Left lung (tissue), 10 donors: Measurements from ENCODE around the gene PLCD4. TPM values are rescaled to one million over a fixed set of nuclear protein-coding genes. Genes with fewer than 3 reads are reported as not detected.

Experiments
- ATAC-seq: fragments of 200-7000 bp; cut with Tn5 transposase; one replicate; pipeline ENCODE4 v1.9.1; 2020; ENCODE audit warnings: moderate library complexity
- DNase-seq, 4 donors: peaks; one replicate each; pipeline ENCODE4 v3.0.0-alpha.2; 2013 to 2020
- H3K27ac ChIP-seq, 2 donors: fragments of 200-600 bp; sonication (generic) in 1 of 2; one replicate each; pipeline versions ENCODE4 v1.5.0 to v1.8.0; 2020 to 2021
- H3K27me3 ChIP-seq, 2 donors: fragments of 200-600 bp; sonication (generic) in 1 of 2; one replicate each; pipeline versions ENCODE4 v1.5.0 to v1.8.0; 2020 to 2021
- H3K36me3 ChIP-seq, 2 donors: fragments of 200-600 bp; sonication (generic) in 1 of 2; one replicate each; pipeline versions ENCODE4 v1.5.0 to v1.8.0; 2020 to 2021
- H3K4me1 ChIP-seq, 2 donors: fragments of 200-600 bp; one replicate each; pipeline ENCODE4 v1.8.0; 2021
- H3K4me3 ChIP-seq, 2 donors: fragments of 200-600 bp; sonication (generic) in 1 of 2; one replicate each; pipeline versions ENCODE4 v1.5.0 to v1.8.0; 2020 to 2021; ENCODE audit warnings: mild to moderate bottlenecking in 1 of 2
- H3K9me3 ChIP-seq, 2 donors: fragments of 200-600 bp; sonication (generic) in 1 of 2; one replicate each; pipeline versions ENCODE4 v1.5.0 to v1.8.0; 2020 to 2021
- CTCF ChIP-seq, 2 donors: fragments of 200-600 bp; sonication (generic) in 1 of 2; IDR thresholded peaks; one replicate each; pipeline versions ENCODE4 v1.5.0 to v1.8.0; 2021; ENCODE audit warnings: antibody characterized with exemption in 2 of 2
- intact Hi-C, 2 donors: fragments of 100-400 bp; cut with DNase I; formaldehyde crosslinking; loops; one replicate each; pipeline versions ENCODE4 v1.11.2 to v1.14.2; 2022
- polyA plus RNA-seq, 6 donors: library from polyadenylated mRNA; unstranded; fragments of 120-200 nt; gene quantifications; one replicate each; pipeline ENCODE4 v1.2.1, GENCODE V29; 2013; ENCODE audit not compliant: insufficient read length in 6 of 6
- total RNA-seq, 2 donors: library from RNA; stranded (reverse); fragmentation: NEBNext Ultra II Directional; extraction: Animal tissue kit (Norgen Biotek cat#: 25700); gene quantifications; one replicate each; pipeline ENCODE4 v1.2.1, GENCODE V29; 2021
- donor health status: DM: no; HTN: yes; CAD: no.
- donor health status: DM: no; HTN: no; CAD: no.

The PLCD4 gene
- total and polyA plus RNA-seq, 8 donors, result 0.89 to 13.5 (median 10.5) TPM

- intact Hi-C loops, result no loop called here
- Histone ChIP-seq H3K9me3 (no peaks in the 10 kb centered on the region), H3K4me3 (no peak overlapping the region), H3K36me3 (peaks cover 5 to 100% of the 10 kb centered on the region in 2 donors), H3K27ac (no peak overlapping the region), H3K27me3 (no peaks in the 10 kb centered on the region), H3K4me1 (no peaks in the 10 kb centered on the region)
- ATAC-seq, result no peak
- no peak for DNase-seq
- no peak for TF ChIP-seq CTCF (IDR thresholded peaks at IDR 0.05)
Measured at GRCh38 chr2:218643751-218644310, 36.1 kb downstream of the PLCD4 start.

GRCh38 chr2:218644721-218645120 lies 37.0 kb downstream of the PLCD4 start:
- intact Hi-C loops, result no loop called here
- H3K36me3 ChIP-seq, result peaks cover 5 to 100% of the 10 kb centered on the region in 2 donors

GRCh38 chr2:218645126-218645525 lies 37.4 kb downstream of the PLCD4 start:
- ATAC-seq, result no peak
- peaks cover 5 to 100% of the 10 kb centered on the region in 2 donors for H3K36me3 ChIP-seq
- intact Hi-C loops, result no loop called here

More at GRCh38 chr2:218644721-218645120, 37.0 kb downstream of the PLCD4 start:
- no peaks in the 10 kb centered on the region for H3K4me1 ChIP-seq
- no peak for TF ChIP-seq CTCF (IDR thresholded peaks at IDR 0.05)
- DNase-seq (no peak), ATAC-seq (no peak)
- H3K9me3 ChIP-seq, result no peaks in the 10 kb centered on the region
- H3K27me3 ChIP-seq, result no peaks in the 10 kb centered on the region
- H3K4me3 ChIP-seq, result no peak overlapping the region
- no peak overlapping the region for H3K27ac ChIP-seq

GRCh38 chr2:218648088-218648786 lies 40.5 kb downstream of the PLCD4 start:
- peak; percentile 91 for ATAC-seq

More at GRCh38 chr2:218645126-218645525, 37.4 kb downstream of the PLCD4 start:
- no peak overlapping the region for H3K4me3 ChIP-seq
- no peaks in the 10 kb centered on the region for H3K27me3 ChIP-seq
- H3K4me1 ChIP-seq, result no peaks in the 10 kb centered on the region
- no peak for TF ChIP-seq CTCF (IDR thresholded peaks at IDR 0.05)
- no peak for DNase-seq
- no peaks in the 10 kb centered on the region for H3K9me3 ChIP-seq
- H3K27ac ChIP-seq, result no peak overlapping the region

More at GRCh38 chr2:218648088-218648786, 40.5 kb downstream of the PLCD4 start:
- Histone ChIP-seq H3K36me3 (peaks cover 5 to 100% of the 10 kb centered on the region in 2 donors), H3K9me3 (no peaks in the 10 kb centered on the region), H3K27ac (no peak overlapping the region), H3K27me3 (no peaks in the 10 kb centered on the region), H3K4me3 (no peak overlapping the region), H3K4me1 (no peaks in the 10 kb centered on the region)
- intact Hi-C loops, result no loop called here
- TF ChIP-seq CTCF (IDR thresholded peaks at IDR 0.05), result peak; percentile 73 to 76
- peak in 3 of 4 donors; percentile 16 to 45 (median 41) for DNase-seq
